HEK293 (cell line): ENCODE results near the gene KRTAP12-1.

ENCODE experiments used
- CTCF ChIA-PET: fragments of 350-600 bp; formaldehyde crosslinking; extraction: SDS; loops from one replicate; lab custom pipeline; 2021; ENCODE audit warnings: antibody characterized with exemption; lab: Yijun Ruan, JAX
- POLR2A ChIA-PET: fragments of 300-600 bp; formaldehyde crosslinking; extraction: SDS; loops from one replicate; lab custom pipeline; 2020; ENCODE audit warnings: antibody characterized with exemption, inconsistent platforms; lab: Yijun Ruan, JAX
- H3K27ac ChIP-seq: fragments of 200-500 bp; sonication (Bioruptor generic); 2 replicates; pipeline ENCODE4 v1.5.1; 2014; ENCODE audit warnings: low read depth, low read length, control low read depth, inconsistent platforms; ENCODE audit errors: extremely low read depth
- H3K36me3 ChIP-seq, 2 experiments: fragments of 200-500 bp in 1 of 2; sonication (Bioruptor generic) in 1 of 2; 1 replicate in 1 of 2; 2 replicates in 1 of 2; pipeline ENCODE4 v1.5.1; 2014 to 2017; ENCODE audit warnings: inconsistent platforms in 2 of 2, low read length in 2 of 2; ENCODE audit not compliant: control insufficient read depth in 2 of 2, insufficient read depth in 1 of 2
- H3K4me1 ChIP-seq: fragments of 200-500 bp; sonication (Bioruptor generic); 2 replicates; pipeline ENCODE4 v1.5.1; 2014; ENCODE audit warnings: mild to moderate bottlenecking, low read length, inconsistent platforms; ENCODE audit not compliant: control insufficient read depth, insufficient read depth
- H3K4me3 ChIP-seq: 2 replicates; pipeline ENCODE4 v1.5.1; 2011; ENCODE audit warnings: low read depth, mild to moderate bottlenecking, control low read depth, low read length, moderate library complexity
- H3K9me3 ChIP-seq: fragments of 200-500 bp; sonication (Bioruptor generic); 2 replicates; pipeline ENCODE4 v1.5.1; 2014; ENCODE audit warnings: low read depth, low read length, inconsistent platforms; ENCODE audit not compliant: control insufficient read depth, insufficient read depth
- ATF2 ChIP-seq: fragments of 450-650 bp; formaldehyde crosslinking; IDR thresholded peaks from 2 replicates; pipeline ENCODE4 v1.5.1; 2016; ENCODE audit warnings: missing biosample characterization, missing genetic modification characterization, low read depth
- BCL6B ChIP-seq: fragments of 450-650 bp; formaldehyde crosslinking; IDR thresholded peaks from 2 replicates; pipeline ENCODE4 v1.5.1; 2017; ENCODE audit warnings: missing biosample characterization, missing genetic modification characterization
- IKZF3 ChIP-seq: fragments of 450-650 bp; IDR thresholded peaks from 2 replicates; pipeline ENCODE4 v1.5.0; 2018; ENCODE audit warnings: missing biosample characterization, mild to moderate bottlenecking, missing genetic modification characterization, moderate library complexity
- SALL2 ChIP-seq: fragments of 450-650 bp; formaldehyde crosslinking; IDR thresholded peaks from 2 replicates; pipeline ENCODE4 v1.5.0; 2017; ENCODE audit warnings: missing biosample characterization, mild to moderate bottlenecking, missing genetic modification characterization, borderline replicate concordance
- ZNF184 ChIP-seq: fragments of 450-650 bp; IDR thresholded peaks from 2 replicates; pipeline ENCODE4 v1.5.1; 2018; ENCODE audit warnings: missing biosample characterization, mild to moderate bottlenecking, missing genetic modification characterization
- ZNF19 ChIP-seq: fragments of 450-650 bp; formaldehyde crosslinking; IDR thresholded peaks from 2 replicates; pipeline ENCODE4; 2016; ENCODE audit warnings: missing biosample characterization, missing genetic modification characterization, low read depth
- ZNF221 ChIP-seq: fragments of 450-650 bp; formaldehyde crosslinking; IDR thresholded peaks from 2 replicates; pipeline ENCODE4 v1.5.1; 2017; ENCODE audit warnings: missing biosample characterization, missing genetic modification characterization, borderline replicate concordance
- ZNF23 ChIP-seq: fragments of 450-650 bp; formaldehyde crosslinking; IDR thresholded peaks from 2 replicates; pipeline ENCODE4 v1.5.1; 2016; ENCODE audit warnings: missing biosample characterization, missing genetic modification characterization, borderline replicate concordance
- ZNF280C ChIP-seq: fragments of 450-650 bp; formaldehyde crosslinking; IDR thresholded peaks from 2 replicates; pipeline ENCODE4 v1.5.1; 2016; ENCODE audit warnings: missing biosample characterization, missing genetic modification characterization
- ZNF362 ChIP-seq: fragments of 450-650 bp; formaldehyde crosslinking; IDR thresholded peaks from 2 replicates; pipeline ENCODE4 v1.5.1; 2016; ENCODE audit warnings: missing biosample characterization, missing genetic modification characterization
- ZNF404 ChIP-seq: fragments of 450-650 bp; formaldehyde crosslinking; IDR thresholded peaks from 2 replicates; pipeline ENCODE4 v1.5.1; 2017; ENCODE audit warnings: missing biosample characterization, missing genetic modification characterization
- ZNF449 ChIP-seq: fragments of 450-650 bp; formaldehyde crosslinking; IDR thresholded peaks from 2 replicates; pipeline ENCODE4 v1.5.1; 2017; ENCODE audit warnings: missing biosample characterization, mild to moderate bottlenecking, missing genetic modification characterization, moderate library complexity
- ZNF473 ChIP-seq: fragments of 450-650 bp; formaldehyde crosslinking; IDR thresholded peaks from 2 replicates; pipeline ENCODE4 v1.5.1; 2017; ENCODE audit warnings: missing biosample characterization, missing genetic modification characterization
- ZNF544 ChIP-seq: fragments of 450-650 bp; formaldehyde crosslinking; IDR thresholded peaks from 2 replicates; pipeline ENCODE4 v1.5.0; 2017; ENCODE audit warnings: missing biosample characterization, missing genetic modification characterization
- TF ChIP-seq, protein P1 (sequence below): fragments of 450-650 bp; formaldehyde crosslinking; IDR thresholded peaks from 2 replicates; pipeline ENCODE4 v1.5.1; 2016; ENCODE audit warnings: missing biosample characterization, missing genetic modification characterization

KRTAP12-1 gene

GRCh38 chr21:44728716-44729115 lies 46.8 kb upstream of the KRTAP12-1 start:
- ChIA-PET POLR2A (interaction anchor here (0.7 kb wide), 1 partner anchor 431 kb away, joined by 3 read pairs; no protein-coding TSS in a partner anchor), CTCF (no interaction called here)
- no peak overlapping the region for H3K27ac ChIP-seq
- no peaks in the 10 kb centered on the region for H3K36me3 ChIP-seq
- H3K4me1 ChIP-seq: no peaks in the 10 kb centered on the region
- H3K4me3 ChIP-seq: no peak overlapping the region
- TF ChIP-seq ZNF544 (tag by site-specific recombination): no peak
- TF ChIP-seq ATF2 (tag by site-specific recombination): no peak
- TF ChIP-seq ZNF449: no peak
- TF ChIP-seq ZNF404 (tag by site-specific recombination): no peak
- no peaks in the 10 kb centered on the region for H3K9me3 ChIP-seq

DNA sequence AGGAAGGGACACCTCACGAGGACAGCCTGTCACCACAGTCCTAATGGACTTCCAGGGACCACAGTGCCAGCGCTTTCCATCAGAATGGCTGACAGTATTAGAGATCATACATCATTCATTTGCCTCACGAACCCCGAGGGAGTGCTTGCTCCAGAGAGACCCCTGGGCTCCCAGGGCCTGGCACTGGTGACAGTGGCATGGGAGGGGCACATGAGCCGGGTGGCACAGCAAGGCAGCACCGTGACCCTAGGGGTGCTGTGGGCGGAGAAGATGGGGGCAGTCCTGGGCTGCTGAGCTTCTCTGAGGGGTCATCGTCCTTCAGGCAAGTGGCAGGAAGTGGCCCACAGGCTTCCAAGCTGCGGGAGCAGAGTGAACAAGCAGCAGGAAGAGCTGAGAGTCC lies 45.8 kb upstream of the KRTAP12-1 start:
- Histone ChIP-seq H3K9me3 (no peaks in the 10 kb centered on the region), H3K27ac (no peak overlapping the region), H3K36me3 (no peaks in the 10 kb centered on the region), H3K4me1 (no peaks in the 10 kb centered on the region), H3K4me3 (no peak overlapping the region)
- POLR2A ChIA-PET: interaction anchor here (0.7 kb wide), 1 partner anchor 430 kb away, joined by 3 read pairs; no protein-coding TSS in a partner anchor
- TF ChIP-seq IKZF3 (tag by site-specific recombination): no peak
- no peak for TF ChIP-seq ZNF184 (tag by site-specific recombination)
- no peak for TF ChIP-seq ZNF362 (tag by site-specific recombination)
- TF ChIP-seq, protein P1, sequence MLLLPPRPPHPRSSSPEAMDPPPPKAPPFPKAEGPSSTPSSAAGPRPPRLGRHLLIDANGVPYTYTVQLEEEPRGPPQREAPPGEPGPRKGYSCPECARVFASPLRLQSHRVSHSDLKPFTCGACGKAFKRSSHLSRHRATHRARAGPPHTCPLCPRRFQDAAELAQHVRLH: no peak
- no peak for TF ChIP-seq ZNF449
- no peak for TF ChIP-seq ZNF221 (tag by site-specific recombination)
- TF ChIP-seq ZNF473 (tag by site-specific recombination): no peak
- CTCF ChIA-PET: no interaction called here

DNA sequence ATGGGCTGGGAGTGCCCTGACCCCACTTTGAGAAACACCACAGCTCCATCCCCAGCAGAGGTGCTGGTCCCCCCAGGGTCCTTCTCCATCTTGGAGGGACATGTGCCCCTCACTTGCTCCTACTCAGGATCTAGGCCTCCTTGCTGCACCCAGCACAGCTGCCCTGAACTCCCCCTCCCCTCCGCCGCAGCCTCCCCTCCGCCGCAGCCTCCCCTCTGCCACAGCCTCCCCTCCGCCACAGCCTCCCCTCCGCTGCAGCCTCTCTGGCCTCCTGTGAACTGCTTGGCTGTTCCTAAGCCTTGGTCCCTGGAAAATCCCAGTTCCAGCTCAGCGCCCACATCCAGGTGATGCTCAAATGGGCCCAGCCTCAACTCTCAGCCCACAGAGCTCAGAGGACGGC lies 45.4 kb upstream of the KRTAP12-1 start:
- POLR2A ChIA-PET: no interaction called here
- no peaks in the 10 kb centered on the region for H3K4me1 ChIP-seq
- H3K27ac ChIP-seq: no peak overlapping the region

More for the DNA sequence above, 45.4 kb upstream of the KRTAP12-1 start:
- CTCF ChIA-PET: no interaction called here
- TF ChIP-seq, protein P1: no peak
- no peak for TF ChIP-seq BCL6B (tag by site-specific recombination)
- no peak for TF ChIP-seq SALL2
- no peak for TF ChIP-seq ZNF19 (tag by site-specific recombination)
- no peak for TF ChIP-seq ZNF23 (tag by site-specific recombination)
- no peak for TF ChIP-seq ZNF280C (tag by site-specific recombination)
- TF ChIP-seq, all 188 proteins: peak for 0
- Histone ChIP-seq H3K36me3 (no peaks in the 10 kb centered on the region), H3K9me3 (no peaks in the 10 kb centered on the region), H3K4me3 (no peak overlapping the region)
